Subcutaneous abdominal adipose tissue (tissue), 5 donors: ENCODE measurements around the gene APOBEC3B.
"Not testable (repeated sequence)": the region's sequence is repeated elsewhere in the genome, so short reads cannot be mapped to it uniquely, and the experiment has no call there.

Experiments used
- H3K27ac ChIP-seq: one replicate; pipeline ENCODE4 v1.7.0; 2013; ENCODE audit warnings: low read depth, mild to moderate bottlenecking, inconsistent platforms, low read length, moderate library complexity
- H3K27me3 ChIP-seq, 5 donors: one replicate each; pipeline ENCODE4 v1.7.0; 2013; ENCODE audit warnings: low read length in 5 of 5, inconsistent platforms in 1 of 5; ENCODE audit not compliant: control insufficient read depth in 5 of 5, insufficient read depth in 4 of 5
- H3K36me3 ChIP-seq, 5 donors: one replicate each; pipeline ENCODE4 v1.7.0; 2013; ENCODE audit warnings: low read length in 5 of 5; ENCODE audit not compliant: control insufficient read depth in 5 of 5, insufficient read depth in 5 of 5
- H3K4me1 ChIP-seq, 5 donors: one replicate each; pipeline ENCODE4 v1.7.0; 2013; ENCODE audit warnings: low read length in 5 of 5, mild to moderate bottlenecking in 3 of 5, moderate library complexity in 1 of 5; ENCODE audit not compliant: control insufficient read depth in 5 of 5, insufficient read depth in 5 of 5
- H3K4me3 ChIP-seq, 5 donors: one replicate each; pipeline ENCODE4 v1.7.0; 2013; ENCODE audit warnings: low read length in 5 of 5, low read depth in 1 of 5
- H3K9ac ChIP-seq, 5 donors: one replicate each; pipeline ENCODE4 v1.7.0; 2013; ENCODE audit warnings: low read length in 5 of 5, mild to moderate bottlenecking in 4 of 5, moderate library complexity in 3 of 5
- H3K9me3 ChIP-seq, 5 donors: one replicate each; pipeline ENCODE4 v1.7.0; 2013; ENCODE audit warnings: low read length in 5 of 5; ENCODE audit not compliant: control insufficient read depth in 5 of 5
- donor health status: healthy.
- donor health status: healthy.
- donor health status: healthy.
- donor health status: healthy.
- donor health status: healthy.

The APOBEC3B gene

DNA sequence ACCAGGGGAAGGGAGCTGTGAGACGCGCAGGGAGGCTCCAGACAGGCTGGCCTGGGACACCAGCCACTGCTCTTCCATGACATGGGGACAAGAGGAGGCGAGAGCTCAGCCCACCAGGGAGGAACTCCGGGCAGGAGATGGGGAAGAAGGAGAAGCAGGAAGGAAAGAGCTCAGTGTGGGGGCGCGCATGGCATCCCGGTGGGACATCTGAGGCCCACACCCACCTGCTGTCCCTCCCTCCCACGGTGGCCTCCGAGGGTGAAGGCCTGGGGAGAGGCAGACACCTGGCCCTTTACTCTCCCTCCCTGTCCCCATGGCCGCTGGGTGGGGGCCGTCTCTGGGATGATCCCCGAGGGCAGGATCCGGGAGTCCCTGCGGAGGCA is 58.0 kb downstream of the APOBEC3B start:
- not testable (repeated sequence) for H3K9me3 ChIP-seq, H3K27ac ChIP-seq, H3K27me3 ChIP-seq, H3K36me3 ChIP-seq, H3K9ac ChIP-seq
- peaks cover 0 to 14% (median 7%) of the 10 kb centered on the region in 5 donors for H3K4me1 ChIP-seq
- H3K4me3 ChIP-seq = peak overlapping the region in 3 of 5 donors; percentile 62 to 66 (median 63)

DNA sequence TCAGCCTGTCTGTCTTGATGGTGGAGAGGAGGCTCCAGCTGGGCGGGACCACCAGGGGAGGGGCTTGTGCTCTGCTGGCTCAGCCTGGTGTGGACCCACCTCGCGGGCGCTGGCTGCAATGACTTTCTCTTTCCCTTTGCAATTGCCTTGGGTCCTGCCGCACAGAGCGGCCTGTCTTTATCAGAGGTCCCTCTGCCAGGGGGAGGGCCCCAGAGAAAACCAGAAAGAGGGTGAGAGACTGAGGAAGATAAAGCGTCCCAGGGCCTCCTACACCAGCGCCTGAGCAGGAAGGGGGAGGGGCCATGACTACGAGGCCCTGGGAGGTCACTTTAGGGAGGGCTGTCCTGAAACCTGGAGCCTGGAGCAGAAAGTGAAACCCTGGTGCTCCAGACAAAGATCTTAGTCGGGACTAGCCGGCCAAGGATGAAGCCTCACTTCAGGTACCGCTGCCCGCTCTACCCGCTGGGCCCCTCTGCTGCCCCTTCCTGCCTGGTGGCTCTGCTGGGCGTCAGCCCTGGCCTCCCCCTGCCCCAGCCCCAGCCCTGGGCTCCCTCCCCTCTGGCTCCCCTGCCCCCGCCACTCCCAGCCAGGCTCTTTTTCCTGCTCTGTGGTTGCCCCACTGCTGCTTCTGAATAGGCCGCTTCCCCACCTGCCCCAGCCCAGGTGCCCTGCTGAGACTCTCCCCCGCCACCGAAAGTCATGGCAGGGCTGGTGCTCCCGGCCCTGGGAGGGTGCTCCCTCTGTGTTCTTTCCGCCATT is 58.6 kb downstream of the APOBEC3B start, which contains the start of gene APOBEC3F:
APOBEC3F (plus strand) TSS at position 327 of the 759 bp plus-strand sequence; CDS start at position 424, 97 bp downstream.
- Histone ChIP-seq H3K36me3 (peaks cover 0 to 11% (median 6%) of the 10 kb centered on the region in 5 donors), H3K4me3 (peak within 1 kb of the TSS; percentile 50 to 66 (median 63)), H3K4me1 (peaks cover 0 to 14% (median 7%) of the 10 kb centered on the region in 5 donors), H3K9ac (peak within 1 kb of the TSS; percentile 28 to 73 (median 66)), H3K27ac (peak within 1 kb of the TSS; percentile 46)
- H3K9me3 ChIP-seq, H3K27me3 ChIP-seq: not testable (repeated sequence)

DNA sequence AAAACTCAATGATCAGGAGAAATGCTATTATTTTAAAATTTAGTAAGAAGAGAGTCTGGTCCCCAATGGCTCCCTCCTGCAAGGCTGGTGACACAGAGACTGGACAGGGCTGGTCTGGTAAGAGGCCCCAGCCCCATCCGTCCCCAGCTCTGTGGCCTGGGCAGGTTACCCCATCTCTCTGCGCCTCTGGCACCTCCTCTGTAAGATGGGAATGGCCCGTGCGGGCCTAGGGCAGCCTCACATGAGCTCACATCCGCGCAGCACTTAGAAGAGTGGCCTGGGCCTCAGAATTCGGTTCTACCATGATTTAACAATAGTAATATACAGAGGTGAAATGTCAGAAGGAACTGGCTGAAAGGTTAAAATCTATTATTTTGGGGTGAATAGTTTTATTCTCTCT is 59.8 kb downstream of the APOBEC3B start:
- H3K27ac ChIP-seq = no peak overlapping the region
- no peaks in the 10 kb centered on the region for H3K27me3 ChIP-seq
- no peaks in the 10 kb centered on the region for H3K9me3 ChIP-seq
- peaks cover 0 to 11% (median 7%) of the 10 kb centered on the region in 5 donors for H3K36me3 ChIP-seq
- H3K9ac ChIP-seq = no peak overlapping the region
- no peak overlapping the region for H3K4me3 ChIP-seq
- H3K4me1 ChIP-seq = peaks cover 0 to 14% (median 7%) of the 10 kb centered on the region in 5 donors
